B cell (primary cell): ENCODE results near the gene PYCARD. TPM values are rescaled to one million over a fixed set of nuclear protein-coding genes. Genes with fewer than 3 reads are reported as not detected.

Experiments used
- ATAC-seq: fragments of 200-7000 bp; cut with Tn5 transposase; one replicate; pipeline ENCODE4 v1.10.0; 2021; ENCODE audit warnings: low read depth, mild to moderate bottlenecking, moderate number of reproducible peaks, moderate library complexity
- CTCF ChIA-PET: fragments of 350-600 bp; sonication (Branson Sonifier 250); formaldehyde crosslinking; loops from one replicate; lab custom pipeline; 2021; ENCODE audit warnings: antibody characterized with exemption, inconsistent platforms; lab: Charles Lee
- POLR2A ChIA-PET: fragments of 350-600 bp; sonication (Branson Sonifier 250); formaldehyde crosslinking; loops from one replicate; lab custom pipeline; 2021; ENCODE audit warnings: antibody characterized with exemption; lab: Charles Lee
- DNase-seq: peaks from one replicate; pipeline ENCODE4 v3.0.0; 2013
- H2AFZ ChIP-seq: 2 replicates; pipeline ENCODE4 v1.6.1; 2012; ENCODE audit warnings: mild to moderate bottlenecking, low read depth, low read length; ENCODE audit not compliant: insufficient read depth, poor library complexity, severe bottlenecking
- H3K27ac ChIP-seq, 2 donors: 1 replicate in 1 of 2; 2 replicates in 1 of 2; pipeline ENCODE4 v1.5.1; 2012 to 2013; ENCODE audit warnings: low read length in 2 of 2, mild to moderate bottlenecking in 2 of 2, moderate library complexity in 1 of 2
- H3K27me3 ChIP-seq, 4 experiments: fragments of 200-600 bp in 1 of 4; sonication (generic) in 1 of 4; replicated peaks in 1 of 4; 1 replicate in 2 of 4; 2 replicates in 2 of 4; pipeline versions ENCODE4 v1.6.1 to v1.7.0; 2013 to 2016; ENCODE audit warnings: low read length in 3 of 4, mild to moderate bottlenecking in 2 of 4, mixed read lengths in 1 of 4, moderate library complexity in 1 of 4; ENCODE audit not compliant: insufficient read depth in 4 of 4, control insufficient read depth in 3 of 4; ENCODE audit errors: control extremely low read depth in 1 of 4
- H3K36me3 ChIP-seq, 2 experiments: replicated peaks in 1 of 2; 1 replicate in 1 of 2; 2 replicates in 1 of 2; pipeline versions ENCODE4 v1.6.1 to v1.7.1; 2013; ENCODE audit warnings: low read length in 1 of 2; ENCODE audit not compliant: insufficient read depth in 2 of 2, control insufficient read depth in 1 of 2; ENCODE audit errors: control extremely low read depth in 1 of 2, extremely low read depth in 1 of 2
- H3K4me1 ChIP-seq, 2 donors: fragments of 200-600 bp in 1 of 2; sonication (generic) in 1 of 2; 1 replicate in 1 of 2; 2 replicates in 1 of 2; pipeline versions ENCODE4 v1.5.1 to v1.6.1; 2013 to 2017; ENCODE audit warnings: low read length in 2 of 2; ENCODE audit not compliant: control insufficient read depth in 2 of 2, insufficient read depth in 2 of 2
- H3K4me2 ChIP-seq: replicated peaks from 2 replicates; pipeline ENCODE3; 2012; ENCODE audit warnings: mild to moderate bottlenecking, low read depth, low read length; ENCODE audit not compliant: poor library complexity, severe bottlenecking
- H3K4me3 ChIP-seq, 5 experiments: fragments of 200-600 bp in 1 of 5; sonication (generic) in 1 of 5; 1 replicate in 3 of 5; 2 replicates in 2 of 5; pipeline versions ENCODE4 v1.5.1 to v1.7.0; 2011 to 2016; ENCODE audit warnings: low read length in 4 of 5, mild to moderate bottlenecking in 4 of 5, low read depth in 2 of 5, control low read depth in 1 of 5, moderate library complexity in 1 of 5; ENCODE audit not compliant: insufficient read depth in 1 of 5; ENCODE audit errors: control extremely low read depth in 1 of 5, extremely low read depth in 1 of 5
- H3K79me2 ChIP-seq: fragments of 200-600 bp; sonication (generic); one replicate; pipeline ENCODE4 v1.6.0; 2016; ENCODE audit warnings: low read length; ENCODE audit not compliant: control insufficient read depth, insufficient read depth
- H3K9ac ChIP-seq: fragments of 200-600 bp; sonication (generic); 2 replicates; pipeline ENCODE4 v1.6.1; 2017; ENCODE audit warnings: mild to moderate bottlenecking, low read length, moderate library complexity
- H3K9me3 ChIP-seq, 3 donors: one replicate each; pipeline versions ENCODE4 v1.6.1 to v1.7.1; 2013; ENCODE audit warnings: low read length in 2 of 3; ENCODE audit not compliant: control insufficient read depth in 2 of 3, insufficient read depth in 1 of 3; ENCODE audit errors: control extremely low read depth in 1 of 3
- H4K20me1 ChIP-seq: 2 replicates; pipeline ENCODE4 v1.6.0; 2012; ENCODE audit warnings: mild to moderate bottlenecking, low read length; ENCODE audit not compliant: insufficient read depth, control insufficient read depth, poor library complexity, severe bottlenecking
- H3K27ac Mint-ChIP-seq: one replicate; pipeline ENCODE4 v1.8.0; 2021; ENCODE audit warnings: mixed read lengths
- H3K27me3 Mint-ChIP-seq: one replicate; pipeline ENCODE4 v1.8.0; 2021; ENCODE audit warnings: mixed read lengths
- H3K4me1 Mint-ChIP-seq: one replicate; pipeline ENCODE4 v1.8.0; 2021; ENCODE audit warnings: mixed read lengths
- H3K4me3 Mint-ChIP-seq: one replicate; pipeline ENCODE4 v1.8.0; 2021; ENCODE audit warnings: mixed read lengths
- H3K9me3 Mint-ChIP-seq: one replicate; pipeline ENCODE4 v1.8.0; 2022; ENCODE audit warnings: mixed read lengths; ENCODE audit not compliant: insufficient read depth
- CTCF ChIP-seq: fragments of 200-600 bp; IDR thresholded peaks from one replicate; pipeline ENCODE4 v1.8.0; 2022; ENCODE audit warnings: antibody characterized with exemption, mild to moderate bottlenecking
- EZH2 ChIP-seq: IDR thresholded peaks from 2 replicates; pipeline ENCODE4 v1.6.1; 2012; ENCODE audit warnings: borderline replicate concordance, low read depth, mild to moderate bottlenecking, moderate library complexity, low read length; ENCODE audit not compliant: insufficient read depth, poor library complexity, severe bottlenecking
- WGBS: methylation state at CpG from one replicate; pipeline ENCODE4 v1.1.5; 2013; ENCODE audit warnings: missing lambda C conversion rate; ENCODE audit not compliant: insufficient coverage; 5-methylcytosine and 5-hydroxymethylcytosine counted together
- intact Hi-C: fragments of 100-400 bp; cut with micrococcal nuclease; formaldehyde crosslinking; loops from one replicate; pipeline ENCODE4 v1.10.0; 2022
- polyA plus RNA-seq: library from polyadenylated mRNA; depleted of rRNA; stranded (reverse); fragments of >200 nt; gene quantifications from 2 replicates; pipeline ENCODE4 v1.2.3, GENCODE V29; 2012
- total RNA-seq, 2 donors: library from RNA; stranded (reverse); fragments of 120-200 nt in 1 of 2; gene quantifications; 1 replicate in 1 of 2; 2 replicates in 1 of 2; pipeline versions ENCODE4 v1.2.3 to v1.2.4, GENCODE V29; 2013 to 2022

PYCARD gene
- total and polyA plus RNA-seq, 2 donors (not counting 1 experiment from before 2014, with no cell fraction given): 35.7 to 72.0 TPM

- Histone ChIP-seq H3K4me3 (no peak overlapping the region), H3K9me3 (no peaks in the 10 kb centered on the region), H3K36me3 (peaks cover 0 to 89% of the 10 kb centered on the region in 2 experiments), H3K4me1 (no peaks in the 10 kb centered on the region), H3K9ac (no peak overlapping the region), H3K4me2 (no peak overlapping the region), H4K20me1 (peaks cover 92% of the 10 kb centered on the region), H3K27me3 (no peaks in the 10 kb centered on the region), H2AFZ (no peak overlapping the region), H3K27ac (no peak overlapping the region), H3K79me2 (peaks cover 34% of the 10 kb centered on the region)
- DNase-seq (no peak), ATAC-seq (no peak)
- intact Hi-C loops: no loop called here
- Mint-ChIP-seq H3K9me3 (no peaks in the 10 kb centered on the region), H3K4me3 (no peak overlapping the region), H3K27me3 (no peaks in the 10 kb centered on the region), H3K27ac (peak overlapping the region; percentile 6), H3K4me1 (peaks cover 24% of the 10 kb centered on the region)
- 91% methylated on average over 5 of the region's 5 CpGs for WGBS
- POLR2A ChIA-PET: no interaction called here
- CTCF ChIA-PET: no interaction called here
- TF ChIP-seq EZH2 (no peak), CTCF (no peak)
These were observed 10.7 kb downstream of the PYCARD start for GRCh38 chr16:31191697-31192428.

- peaks cover 93% of the 10 kb centered on the region for H4K20me1 ChIP-seq
- no peak overlapping the region for H3K27ac ChIP-seq
- 97% methylated on average over 15 of the region's 17 CpGs for WGBS
- Mint-ChIP-seq H3K4me1 (peaks cover 28% of the 10 kb centered on the region), H3K27ac (no peak overlapping the region), H3K9me3 (no peaks in the 10 kb centered on the region), H3K4me3 (no peak overlapping the region), H3K27me3 (no peaks in the 10 kb centered on the region)
- H3K9me3 ChIP-seq: no peaks in the 10 kb centered on the region
- TF ChIP-seq CTCF (no peak), EZH2 (no peak)
- no peak overlapping the region for H3K4me3 ChIP-seq
- no peak overlapping the region for H3K4me2 ChIP-seq
- no peaks in the 10 kb centered on the region for H3K27me3 ChIP-seq
- POLR2A ChIA-PET: no interaction called here
- H2AFZ ChIP-seq: no peak overlapping the region
- H3K36me3 ChIP-seq: peaks cover 0 to 98% of the 10 kb centered on the region in 2 experiments
- peaks cover 37% of the 10 kb centered on the region for H3K79me2 ChIP-seq
- no peak overlapping the region for H3K9ac ChIP-seq
- intact Hi-C loops: no loop called here
- CTCF ChIA-PET: interaction anchor here (1.3 kb wide), 1 partner anchor 192 kb away, joined by 3 read pairs; no protein-coding TSS in a partner anchor
- H3K4me1 ChIP-seq: no peaks in the 10 kb centered on the region
- no peak for DNase-seq
- ATAC-seq: no peak
These were observed 11.6 kb downstream of the PYCARD start for GRCh38 chr16:31190818-31191444.
